ENCODE measurements around the gene PRDM15.

DNA sequence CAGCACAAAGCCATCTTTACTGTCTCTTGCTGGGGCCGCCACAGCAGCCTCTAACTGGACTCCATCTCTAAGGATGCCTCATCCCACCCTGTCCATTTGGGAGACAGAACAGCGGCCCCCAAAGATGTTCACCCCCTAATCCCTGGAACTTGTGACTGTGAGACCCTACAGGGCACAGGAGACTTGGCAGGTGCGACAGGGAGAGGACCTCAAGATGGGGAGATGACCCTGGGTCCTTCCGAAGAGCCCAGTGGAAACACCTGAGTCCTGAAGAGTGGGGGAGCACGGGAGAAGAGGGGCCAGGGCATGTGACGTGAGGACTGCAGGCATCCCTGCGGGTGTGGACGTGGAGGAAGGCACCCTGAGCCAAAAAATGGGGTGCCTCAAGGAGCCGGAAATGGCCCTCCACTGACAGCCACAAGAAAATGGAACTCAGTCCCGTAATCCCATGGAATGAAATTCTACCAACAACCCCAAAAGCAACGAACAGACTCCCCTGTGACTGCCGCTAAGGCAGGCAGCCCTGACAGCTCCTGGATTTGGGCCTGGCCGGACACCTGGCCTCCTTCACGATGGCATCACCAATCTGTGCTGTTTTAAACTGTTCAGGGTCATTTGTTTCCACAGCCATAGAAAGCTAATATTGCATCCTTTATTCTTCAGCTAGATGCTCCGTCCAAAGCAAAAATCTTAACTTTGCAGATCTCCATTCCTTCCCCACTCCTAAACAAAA is 40.7 kb upstream of the PRDM15 start:
- TF ChIP-seq, protein P1, sequence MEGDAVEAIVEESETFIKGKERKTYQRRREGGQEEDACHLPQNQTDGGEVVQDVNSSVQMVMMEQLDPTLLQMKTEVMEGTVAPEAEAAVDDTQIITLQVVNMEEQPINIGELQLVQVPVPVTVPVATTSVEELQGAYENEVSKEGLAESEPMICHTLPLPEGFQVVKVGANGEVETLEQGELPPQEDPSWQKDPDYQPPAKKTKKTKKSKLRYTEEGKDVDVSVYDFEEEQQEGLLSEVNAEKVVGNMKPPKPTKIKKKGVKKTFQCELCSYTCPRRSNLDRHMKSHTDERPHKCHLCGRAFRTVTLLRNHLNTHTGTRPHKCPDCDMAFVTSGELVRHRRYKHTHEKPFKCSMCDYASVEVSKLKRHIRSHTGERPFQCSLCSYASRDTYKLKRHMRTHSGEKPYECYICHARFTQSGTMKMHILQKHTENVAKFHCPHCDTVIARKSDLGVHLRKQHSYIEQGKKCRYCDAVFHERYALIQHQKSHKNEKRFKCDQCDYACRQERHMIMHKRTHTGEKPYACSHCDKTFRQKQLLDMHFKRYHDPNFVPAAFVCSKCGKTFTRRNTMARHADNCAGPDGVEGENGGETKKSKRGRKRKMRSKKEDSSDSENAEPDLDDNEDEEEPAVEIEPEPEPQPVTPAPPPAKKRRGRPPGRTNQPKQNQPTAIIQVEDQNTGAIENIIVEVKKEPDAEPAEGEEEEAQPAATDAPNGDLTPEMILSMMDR (IDR thresholded peaks at IDR 0.05) = no peak
- TF ChIP-seq EP300 (IDR thresholded peaks at IDR 0.05) = no peak
- no peak for TF ChIP-seq POLR2AphosphoS5 (IDR thresholded peaks at IDR 0.05)
- TF ChIP-seq POLR2A (IDR thresholded peaks at IDR 0.05) = no peak
